ENCODE data around the gene EREG.
"Not testable (repeated sequence)": the region's sequence is repeated elsewhere in the genome, so short reads cannot be mapped to it uniquely, and the experiment has no call there.

Gene EREG

GRCh38 chr4:74339501-74339900, 25.4 kb upstream of the EREG start:
- Histone ChIP-seq H3K36me3 (ENCODE audit: insufficient read depth) (no peaks in the 10 kb centered on the region), H3K4me3 (IDR thresholded peaks at IDR 0.05; ENCODE audit: insufficient read depth, low read depth, low read length) (no peak overlapping the region), H3K4me2 (no peak overlapping the region), H2AFZ (ENCODE audit: low read depth) (no peak overlapping the region), H3K79me2 (ENCODE audit: insufficient read depth, low read depth) (no peaks in the 10 kb centered on the region), H3K27me3 (ENCODE audit: insufficient read depth, low read depth) (no peaks in the 10 kb centered on the region), H3K27ac (no peak overlapping the region), H3K4me1 (ENCODE audit: low read depth, poor library complexity, severe bottlenecking) (no peaks in the 10 kb centered on the region), H4K20me1 (ENCODE audit: insufficient read depth) (no peaks in the 10 kb centered on the region), H3K9ac (no peak overlapping the region)
- no peak for TF ChIP-seq CTCF (conservative IDR thresholded peaks at IDR 0.05; ENCODE audit: low read depth, low read length)

- H3K36me3 ChIP-seq (ENCODE audit: insufficient read depth); H3K4me3 ChIP-seq (IDR thresholded peaks at IDR 0.05; ENCODE audit: insufficient read depth, low read depth, low read length); H3K27me3 ChIP-seq (ENCODE audit: insufficient read depth, low read depth); H3K4me2 ChIP-seq; H4K20me1 ChIP-seq (ENCODE audit: insufficient read depth); H3K4me1 ChIP-seq (ENCODE audit: low read depth, poor library complexity, severe bottlenecking); H3K27ac ChIP-seq; H3K79me2 ChIP-seq (ENCODE audit: insufficient read depth, low read depth); H3K9ac ChIP-seq; H2AFZ ChIP-seq (ENCODE audit: low read depth): not testable (repeated sequence)
These were observed 24.5 kb upstream of the EREG start for GRCh38 chr4:74340421-74340820.

- H3K4me1 ChIP-seq (ENCODE audit: low read depth, poor library complexity, severe bottlenecking) = no peaks in the 10 kb centered on the region
- no peak overlapping the region for H3K4me3 ChIP-seq (IDR thresholded peaks at IDR 0.05; ENCODE audit: insufficient read depth, low read depth, low read length)
- H3K79me2 ChIP-seq (ENCODE audit: insufficient read depth, low read depth) = no peaks in the 10 kb centered on the region
- H3K4me2 ChIP-seq = no peak overlapping the region
- H3K36me3 ChIP-seq (ENCODE audit: insufficient read depth) = no peaks in the 10 kb centered on the region
- no peaks in the 10 kb centered on the region for H3K27me3 ChIP-seq (ENCODE audit: insufficient read depth, low read depth)
- H3K27ac ChIP-seq = no peak overlapping the region
- no peaks in the 10 kb centered on the region for H4K20me1 ChIP-seq (ENCODE audit: insufficient read depth)
- H3K9ac ChIP-seq = no peak overlapping the region
- no peak overlapping the region for H2AFZ ChIP-seq (ENCODE audit: low read depth)
- TF ChIP-seq CTCF (conservative IDR thresholded peaks at IDR 0.05; ENCODE audit: low read depth, low read length) = no peak
These were observed 20.9 kb upstream of the EREG start for GRCh38 chr4:74344031-74344430.

- Histone ChIP-seq H3K79me2 (ENCODE audit: insufficient read depth, low read depth) (no peaks in the 10 kb centered on the region), H4K20me1 (ENCODE audit: insufficient read depth) (no peaks in the 10 kb centered on the region), H2AFZ (ENCODE audit: low read depth) (no peak overlapping the region), H3K27me3 (ENCODE audit: insufficient read depth, low read depth) (no peaks in the 10 kb centered on the region), H3K4me1 (ENCODE audit: low read depth, poor library complexity, severe bottlenecking) (no peaks in the 10 kb centered on the region), H3K4me2 (no peak overlapping the region), H3K36me3 (ENCODE audit: insufficient read depth) (no peaks in the 10 kb centered on the region), H3K9ac (no peak overlapping the region), H3K27ac (no peak overlapping the region), H3K4me3 (IDR thresholded peaks at IDR 0.05; ENCODE audit: insufficient read depth, low read depth, low read length) (no peak overlapping the region)
- no peak for TF ChIP-seq CTCF (conservative IDR thresholded peaks at IDR 0.05; ENCODE audit: low read depth, low read length)
These were observed 11.1 kb upstream of the EREG start for GRCh38 chr4:74353858-74354257.

- H2AFZ ChIP-seq (ENCODE audit: low read depth) = no peak overlapping the region
- TF ChIP-seq CTCF (conservative IDR thresholded peaks at IDR 0.05; ENCODE audit: low read depth, low read length) = no peak
- no peaks in the 10 kb centered on the region for H3K27me3 ChIP-seq (ENCODE audit: insufficient read depth, low read depth)
- no peak overlapping the region for H3K27ac ChIP-seq
- H4K20me1 ChIP-seq (ENCODE audit: insufficient read depth) = no peaks in the 10 kb centered on the region
- no peak overlapping the region for H3K9ac ChIP-seq
- H3K36me3 ChIP-seq (ENCODE audit: insufficient read depth) = no peaks in the 10 kb centered on the region
- no peaks in the 10 kb centered on the region for H3K4me1 ChIP-seq (ENCODE audit: low read depth, poor library complexity, severe bottlenecking)
- H3K4me3 ChIP-seq (IDR thresholded peaks at IDR 0.05; ENCODE audit: insufficient read depth, low read depth, low read length) = no peak overlapping the region
- H3K4me2 ChIP-seq = no peak overlapping the region
- H3K79me2 ChIP-seq (ENCODE audit: insufficient read depth, low read depth) = no peaks in the 10 kb centered on the region
These were observed 7.0 kb upstream of the EREG start for GRCh38 chr4:74357965-74358364.

All from KMS-11 (cell line).